ENCODE results near the gene CEP135. TPM values are rescaled to one million over a fixed set of nuclear protein-coding genes. Genes with fewer than 3 reads are reported as not detected.
"Not testable (repeated sequence)": the region's sequence is repeated elsewhere in the genome, so short reads cannot be mapped to it uniquely, and the experiment has no call there.

The CEP135 gene
- polyA plus RNA-seq, 1 of the 3 experiments (the other 2 are of a cell fraction) = 1.6 TPM

DNA sequence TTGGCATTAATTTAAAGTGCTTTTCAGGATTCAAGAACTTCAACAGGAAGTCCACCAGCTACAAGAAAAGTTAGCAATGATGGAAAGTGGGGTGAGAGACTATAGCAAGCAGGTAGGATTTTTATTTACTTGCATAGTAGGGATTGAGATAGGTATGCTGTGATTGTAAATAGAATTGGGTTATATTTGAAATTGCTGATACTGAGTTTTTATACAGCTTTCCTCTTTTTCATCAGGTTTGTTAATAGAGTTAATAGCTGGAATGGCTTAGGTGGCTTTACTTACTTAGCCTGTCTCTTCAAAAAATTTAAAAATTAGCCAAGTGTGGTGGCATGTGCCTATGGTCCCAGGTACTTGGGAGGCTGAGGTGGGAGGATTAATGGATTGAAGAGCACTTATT lies 10.9 kb downstream of the CEP135 start (continued):
- no peak for TF ChIP-seq ELF1 (IDR thresholded peaks at IDR 0.05)
- TF ChIP-seq GABPA (IDR thresholded peaks at IDR 0.05; ENCODE audit: low read depth) = no peak

DNA sequence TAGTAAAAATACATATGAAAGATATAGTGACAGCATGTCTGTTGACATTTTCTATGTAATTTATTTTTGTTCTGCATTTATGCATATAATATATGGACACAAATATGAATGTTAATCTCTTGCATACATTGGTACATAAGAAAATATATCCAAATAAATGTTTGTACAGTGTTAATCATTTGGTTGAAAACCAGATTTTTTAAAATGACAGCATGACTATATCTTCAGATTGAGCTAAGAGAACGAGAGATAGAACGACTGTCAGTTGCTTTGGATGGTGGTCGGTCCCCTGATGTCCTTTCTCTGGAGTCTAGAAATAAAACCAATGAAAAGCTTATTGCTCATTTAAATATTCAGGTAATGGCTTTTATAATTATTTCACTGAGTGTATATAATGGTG lies 15.3 kb downstream of the CEP135 start:
- Histone ChIP-seq H3K27me3 (ENCODE audit: insufficient read depth) (no peaks in the 10 kb centered on the region), H3K9me3 (no peaks in the 10 kb centered on the region), H3K27ac (ENCODE audit: low read depth in 2 of 2, low read length in 1 of 2) (no peak overlapping the region), H3K4me3 (ENCODE audit: low read depth in 2 of 2, low read length in 1 of 2) (no peak overlapping the region), H4K20me1 (ENCODE audit: insufficient read depth) (no peaks in the 10 kb centered on the region), H3K36me3 (replicated peaks in 1 of 2; ENCODE audit: control insufficient read depth in 1 of 2, insufficient read depth in 2 of 2, low read length in 1 of 2) (peaks cover 29 to 64% of the 10 kb centered on the region in 2 experiments), H3F3A (replicated peaks; ENCODE audit: insufficient read depth) (no peaks in the 10 kb centered on the region), H3K4me1 (ENCODE audit: control insufficient read depth in 1 of 2, insufficient read depth in 2 of 2, low read depth in 1 of 2, low read length in 1 of 2) (no peaks in the 10 kb centered on the region), H2AFZ (ENCODE audit: low read depth) (no peak overlapping the region), H3K79me2 (ENCODE audit: insufficient read depth) (no peaks in the 10 kb centered on the region), H3K4me2 (no peak overlapping the region), H3K9ac (no peak overlapping the region), H3K9me2 (no peaks in the 10 kb centered on the region)
- no peak for TF ChIP-seq NFIC (IDR thresholded peaks at IDR 0.05; ENCODE audit: borderline replicate concordance)
- no peak for TF ChIP-seq ELF1 (IDR thresholded peaks at IDR 0.05)
- TF ChIP-seq RFX5 (IDR thresholded peaks at IDR 0.05; ENCODE audit: low read length) = no peak
- TF ChIP-seq EP300 (IDR thresholded peaks at IDR 0.05; ENCODE audit: borderline replicate concordance in 1 of 2, low read depth in 1 of 2, low read length in 1 of 2) = no peak
- TF ChIP-seq SIN3A (IDR thresholded peaks at IDR 0.05; ENCODE audit: borderline replicate concordance, low read depth, low read length) = no peak
- TF ChIP-seq FOXM1 (IDR thresholded peaks at IDR 0.05; ENCODE audit: low read depth) = no peak
- 97% methylated on average over 3 of the region's 3 CpGs for WGBS (ENCODE audit: low lambda C conversion rate)
- ChIA-PET POLR2A (no interaction called here), CTCF (interaction anchor here (0.5 to 3.2 kb wide), 3 partner anchors 10 to 203 kb away, joined by 3 to 16 read pairs (median 3); partner anchors contain the start of gene CEP135)
- no peak for DNase-seq

DNA sequence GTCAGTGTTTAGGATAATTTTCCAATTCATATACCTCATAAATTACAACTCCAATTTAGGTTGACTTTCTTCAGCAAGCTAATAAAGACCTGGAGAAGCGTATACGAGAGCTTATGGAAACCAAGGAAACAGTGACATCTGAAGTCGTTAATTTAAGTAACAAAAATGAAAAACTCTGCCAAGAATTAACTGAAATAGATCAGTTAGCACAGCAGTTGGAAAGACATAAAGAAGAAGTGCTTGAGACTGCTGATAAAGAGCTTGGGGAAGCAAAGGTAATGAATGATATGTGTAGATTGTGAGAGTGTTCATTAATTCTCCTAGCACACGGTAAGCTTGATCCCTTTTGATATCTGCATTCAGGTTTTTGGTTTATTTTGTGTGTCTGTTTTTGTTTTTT lies 16.8 kb downstream of the CEP135 start:
- H3K79me2 ChIP-seq (ENCODE audit: insufficient read depth) = no peaks in the 10 kb centered on the region
- DNase-seq = no peak
- H3K4me1 ChIP-seq (ENCODE audit: control insufficient read depth in 1 of 2, insufficient read depth in 2 of 2, low read depth in 1 of 2, low read length in 1 of 2) = no peaks in the 10 kb centered on the region
- CTCF ChIA-PET = interaction anchor here (1.1 to 3.2 kb wide), 2 partner anchors 17 to 34 kb away, joined by 3 to 16 read pairs; partner anchors contain the start of gene CEP135
- POLR2A ChIA-PET = no interaction called here
- no peak overlapping the region for H3K4me3 ChIP-seq (ENCODE audit: low read depth in 2 of 2, low read length in 1 of 2)
- H3K27me3 ChIP-seq (ENCODE audit: insufficient read depth) = no peaks in the 10 kb centered on the region
- 97% methylated on average over 4 of the region's 4 CpGs for WGBS (ENCODE audit: low lambda C conversion rate)
- no peaks in the 10 kb centered on the region for H3K9me3 ChIP-seq
- H3K4me2 ChIP-seq = no peak overlapping the region
- H2AFZ ChIP-seq (ENCODE audit: low read depth) = no peak overlapping the region
- no peaks in the 10 kb centered on the region for H4K20me1 ChIP-seq (ENCODE audit: insufficient read depth)
- H3K9me2 ChIP-seq = no peaks in the 10 kb centered on the region
- no peak overlapping the region for H3K27ac ChIP-seq (ENCODE audit: low read depth in 2 of 2, low read length in 1 of 2)
- H3F3A ChIP-seq (replicated peaks; ENCODE audit: insufficient read depth) = no peaks in the 10 kb centered on the region
- H3K9ac ChIP-seq = no peak overlapping the region
- TF ChIP-seq TCF12 (IDR thresholded peaks at IDR 0.05) = no peak
- TF ChIP-seq EZH2phosphoT487 (IDR thresholded peaks at IDR 0.05; ENCODE audit: borderline replicate concordance, low read depth) = no peak
- no peak for TF ChIP-seq FOXM1 (IDR thresholded peaks at IDR 0.05; ENCODE audit: low read depth)
- TF ChIP-seq GATA2 (CRISPR knock-in tag; IDR thresholded peaks at IDR 0.05) = no peak
- TF ChIP-seq FOXJ3 (CRISPR knock-in tag; IDR thresholded peaks at IDR 0.05) = no peak
- TF ChIP-seq, protein P1, sequence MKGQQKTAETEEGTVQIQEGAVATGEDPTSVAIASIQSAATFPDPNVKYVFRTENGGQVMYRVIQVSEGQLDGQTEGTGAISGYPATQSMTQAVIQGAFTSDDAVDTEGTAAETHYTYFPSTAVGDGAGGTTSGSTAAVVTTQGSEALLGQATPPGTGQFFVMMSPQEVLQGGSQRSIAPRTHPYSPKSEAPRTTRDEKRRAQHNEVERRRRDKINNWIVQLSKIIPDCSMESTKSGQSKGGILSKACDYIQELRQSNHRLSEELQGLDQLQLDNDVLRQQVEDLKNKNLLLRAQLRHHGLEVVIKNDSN (IDR thresholded peaks at IDR 0.05; ENCODE audit: borderline replicate concordance, low read depth) = no peak
- TF ChIP-seq, protein P2, sequence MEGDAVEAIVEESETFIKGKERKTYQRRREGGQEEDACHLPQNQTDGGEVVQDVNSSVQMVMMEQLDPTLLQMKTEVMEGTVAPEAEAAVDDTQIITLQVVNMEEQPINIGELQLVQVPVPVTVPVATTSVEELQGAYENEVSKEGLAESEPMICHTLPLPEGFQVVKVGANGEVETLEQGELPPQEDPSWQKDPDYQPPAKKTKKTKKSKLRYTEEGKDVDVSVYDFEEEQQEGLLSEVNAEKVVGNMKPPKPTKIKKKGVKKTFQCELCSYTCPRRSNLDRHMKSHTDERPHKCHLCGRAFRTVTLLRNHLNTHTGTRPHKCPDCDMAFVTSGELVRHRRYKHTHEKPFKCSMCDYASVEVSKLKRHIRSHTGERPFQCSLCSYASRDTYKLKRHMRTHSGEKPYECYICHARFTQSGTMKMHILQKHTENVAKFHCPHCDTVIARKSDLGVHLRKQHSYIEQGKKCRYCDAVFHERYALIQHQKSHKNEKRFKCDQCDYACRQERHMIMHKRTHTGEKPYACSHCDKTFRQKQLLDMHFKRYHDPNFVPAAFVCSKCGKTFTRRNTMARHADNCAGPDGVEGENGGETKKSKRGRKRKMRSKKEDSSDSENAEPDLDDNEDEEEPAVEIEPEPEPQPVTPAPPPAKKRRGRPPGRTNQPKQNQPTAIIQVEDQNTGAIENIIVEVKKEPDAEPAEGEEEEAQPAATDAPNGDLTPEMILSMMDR (IDR thresholded peaks at IDR 0.05) = no peak
- no peak for TF ChIP-seq FOSL2 (IDR thresholded peaks at IDR 0.05; ENCODE audit: borderline replicate concordance, low read depth)
- TF ChIP-seq TAF1 (IDR thresholded peaks at IDR 0.05; ENCODE audit: borderline replicate concordance, low read depth, low read length) = no peak
- no peak for TF ChIP-seq GABPA (IDR thresholded peaks at IDR 0.05; ENCODE audit: low read depth)
- TF ChIP-seq YY1 (IDR thresholded peaks at IDR 0.05; ENCODE audit: low read depth) = no peak
- no peak for TF ChIP-seq JUND (IDR thresholded peaks at IDR 0.05)
- TF ChIP-seq, protein P3, sequence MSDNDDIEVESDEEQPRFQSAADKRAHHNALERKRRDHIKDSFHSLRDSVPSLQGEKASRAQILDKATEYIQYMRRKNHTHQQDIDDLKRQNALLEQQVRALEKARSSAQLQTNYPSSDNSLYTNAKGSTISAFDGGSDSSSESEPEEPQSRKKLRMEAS (IDR thresholded peaks at IDR 0.05; ENCODE audit: low read depth) = no peak
- TF ChIP-seq RFX5 (IDR thresholded peaks at IDR 0.05; ENCODE audit: low read length) = no peak
- H3K36me3 ChIP-seq (replicated peaks in 1 of 2; ENCODE audit: control insufficient read depth in 1 of 2, insufficient read depth in 2 of 2, low read length in 1 of 2) = peaks cover 23 to 52% of the 10 kb centered on the region in 2 experiments

DNA sequence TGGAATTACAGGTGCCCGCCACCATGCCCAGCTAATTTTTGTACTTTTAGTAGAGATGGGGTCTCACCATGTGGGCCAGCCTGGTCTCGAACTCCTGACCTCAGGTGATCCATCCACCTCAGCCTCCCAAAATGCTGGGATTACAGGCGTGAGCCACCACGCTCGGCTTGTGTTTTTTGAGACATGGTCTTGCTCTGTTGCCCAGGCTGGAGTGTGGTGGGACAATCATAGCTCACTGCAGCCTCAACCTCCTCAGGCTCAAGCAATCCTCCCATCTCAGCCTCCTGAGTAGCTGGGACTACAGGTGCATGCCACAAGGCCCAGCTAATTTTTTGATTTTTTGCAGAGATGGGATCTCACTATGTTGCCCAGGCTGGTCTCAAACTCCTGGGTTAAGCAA lies 17.6 kb downstream of the CEP135 start:
- not testable (repeated sequence) for DNase-seq

More for the DNA sequence above, 17.6 kb downstream of the CEP135 start:
- WGBS (ENCODE audit: low lambda C conversion rate) = 100% methylated on average over 1 of the region's 5 CpGs
- H3K36me3 ChIP-seq (replicated peaks in 1 of 2; ENCODE audit: control insufficient read depth in 1 of 2, insufficient read depth in 2 of 2, low read length in 1 of 2) = peaks cover 25 to 52% of the 10 kb centered on the region in 2 experiments
- CTCF ChIA-PET = interaction anchor here (0.6 kb wide), 1 partner anchor 390 kb away, joined by 3 read pairs; no protein-coding TSS in a partner anchor
- H3K9me2 ChIP-seq; H3F3A ChIP-seq (replicated peaks; ENCODE audit: insufficient read depth); H3K27me3 ChIP-seq (ENCODE audit: insufficient read depth); H3K4me1 ChIP-seq (ENCODE audit: control insufficient read depth in 1 of 2, insufficient read depth in 2 of 2, low read depth in 1 of 2, low read length in 1 of 2); POLR2A ChIA-PET; H3K4me2 ChIP-seq; H3K79me2 ChIP-seq (ENCODE audit: insufficient read depth); H2AFZ ChIP-seq (ENCODE audit: low read depth); H3K27ac ChIP-seq (ENCODE audit: low read depth in 2 of 2, low read length in 1 of 2); H4K20me1 ChIP-seq (ENCODE audit: insufficient read depth); H3K4me3 ChIP-seq (ENCODE audit: low read depth in 2 of 2, low read length in 1 of 2); H3K9ac ChIP-seq; H3K9me3 ChIP-seq: not testable (repeated sequence)

Measured in SK-N-SH (cell line).